Naive thymus-derived CD4-positive, alpha-beta T cell (primary cell): ENCODE results near the gene ITPR3. TPM values are rescaled to one million over a fixed set of nuclear protein-coding genes. Genes with fewer than 3 reads are reported as not detected.

Experiments used
- ATAC-seq: fragments of 150-1000 bp; cut with Tn5 transposase; 2 replicates; pipeline ENCODE4 v1.10.0; 2021; ENCODE audit warnings: mild to moderate bottlenecking, moderate library complexity
- CTCF ChIA-PET: fragments of 350-600 bp; sonication (Branson Sonifier 250); formaldehyde crosslinking; loops from one replicate; lab custom pipeline; 2021; ENCODE audit warnings: antibody characterized with exemption; lab: Charles Lee
- POLR2A ChIA-PET: fragments of 350-600 bp; sonication (Branson Sonifier 250); formaldehyde crosslinking; loops from one replicate; lab custom pipeline; 2021; ENCODE audit warnings: antibody characterized with exemption, inconsistent platforms; lab: Charles Lee
- DNase-seq, 9 donors: peaks; one replicate each; pipeline versions ENCODE4 v3.0.0 to v3.0.0-alpha.2; 2020 to 2022; ENCODE audit warnings: mixed read lengths in 1 of 9
- H3K27ac ChIP-seq: one replicate; pipeline ENCODE4 v1.7.0; 2013; ENCODE audit warnings: mild to moderate bottlenecking, low read depth, low read length, moderate library complexity
- H3K27me3 ChIP-seq, 2 donors: one replicate each; pipeline ENCODE4 v1.7.0; 2013; ENCODE audit warnings: low read length in 2 of 2, mild to moderate bottlenecking in 2 of 2, moderate library complexity in 2 of 2; ENCODE audit not compliant: control insufficient read depth in 2 of 2, insufficient read depth in 2 of 2
- H3K36me3 ChIP-seq, 3 experiments: 1 replicate in 2 of 3; 2 replicates in 1 of 3; pipeline ENCODE4 v1.7.0; 2013; ENCODE audit warnings: low read length in 3 of 3, mild to moderate bottlenecking in 3 of 3, moderate library complexity in 1 of 3; ENCODE audit not compliant: insufficient read depth in 3 of 3, control insufficient read depth in 2 of 3
- H3K4me1 ChIP-seq, 2 donors: one replicate each; pipeline ENCODE4 v1.7.0; 2013; ENCODE audit warnings: low read length in 2 of 2, mild to moderate bottlenecking in 2 of 2, moderate library complexity in 1 of 2; ENCODE audit not compliant: control insufficient read depth in 2 of 2, insufficient read depth in 2 of 2
- H3K4me3 ChIP-seq: 2 replicates; pipeline ENCODE4 v1.7.0; 2013; ENCODE audit warnings: mild to moderate bottlenecking, low read length
- H3K9me3 ChIP-seq, 3 experiments: 1 replicate in 2 of 3; 2 replicates in 1 of 3; pipeline ENCODE4 v1.7.0; 2013; ENCODE audit warnings: low read length in 3 of 3; ENCODE audit not compliant: control insufficient read depth in 2 of 3
- H3K27ac Mint-ChIP-seq, 9 donors: one replicate each; pipeline ENCODE4 v1.8.0; 2020 to 2022; ENCODE audit warnings: mixed read lengths in 9 of 9, mild to moderate bottlenecking in 8 of 9, moderate library complexity in 5 of 9, inconsistent platforms in 2 of 9
- H3K27me3 Mint-ChIP-seq, 5 donors: one replicate each; pipeline ENCODE4 v1.8.0; 2021 to 2022; ENCODE audit warnings: mixed read lengths in 5 of 5, mild to moderate bottlenecking in 1 of 5
- H3K36me3 Mint-ChIP-seq, 5 donors: one replicate each; pipeline ENCODE4 v1.8.0; 2020 to 2022; ENCODE audit warnings: mixed read lengths in 5 of 5, mild to moderate bottlenecking in 3 of 5, inconsistent platforms in 1 of 5
- H3K4me1 Mint-ChIP-seq, 7 donors: one replicate each; pipeline ENCODE4 v1.8.0; 2020 to 2022; ENCODE audit warnings: mixed read lengths in 7 of 7, mild to moderate bottlenecking in 3 of 7, inconsistent platforms in 1 of 7
- H3K4me3 Mint-ChIP-seq, 10 donors: one replicate each; pipeline ENCODE4 v1.8.0; 2020 to 2022; ENCODE audit warnings: mild to moderate bottlenecking in 10 of 10, mixed read lengths in 10 of 10, moderate library complexity in 6 of 10, inconsistent platforms in 2 of 10
- H3K9me3 Mint-ChIP-seq, 11 donors: one replicate each; pipeline ENCODE4 v1.8.0; 2020 to 2022; ENCODE audit warnings: mixed read lengths in 11 of 11, mild to moderate bottlenecking in 4 of 11, inconsistent platforms in 1 of 11, moderate library complexity in 1 of 11
- intact Hi-C, 2 donors: fragments of 100-400 bp; cut with micrococcal nuclease; formaldehyde crosslinking; loops; one replicate each; pipeline ENCODE4 v1.15.1; 2023
- polyA plus RNA-seq, 2 donors: library from polyadenylated mRNA; unstranded; fragments of 300-500 nt; fragmentation: Illumina TruSeq; gene quantifications; one replicate each; pipeline ENCODE4 v1.2.3, GENCODE V29; 2021
- total RNA-seq, 6 experiments: library from RNA in 5 of 6; stranded (reverse) in 5 of 6; gene quantifications; 1 replicate in 5 of 6; 2 replicates in 1 of 6; pipeline ENCODE4 v1.2.3 and lab custom pipeline; 2021 to 2026

ITPR3 gene
- total RNA-seq (10 to 100 TPM; 35.6 to 65.7 (median 47.7) TPM), polyA plus RNA-seq (1 to 10 TPM; 1.7 to 7.3 TPM), total RNA-seq (lab: John Stamatoyannopoulos, UW) (292 reads per million, percentile 96 among the genes with 10 or more reads in this experiment)

DNA sequence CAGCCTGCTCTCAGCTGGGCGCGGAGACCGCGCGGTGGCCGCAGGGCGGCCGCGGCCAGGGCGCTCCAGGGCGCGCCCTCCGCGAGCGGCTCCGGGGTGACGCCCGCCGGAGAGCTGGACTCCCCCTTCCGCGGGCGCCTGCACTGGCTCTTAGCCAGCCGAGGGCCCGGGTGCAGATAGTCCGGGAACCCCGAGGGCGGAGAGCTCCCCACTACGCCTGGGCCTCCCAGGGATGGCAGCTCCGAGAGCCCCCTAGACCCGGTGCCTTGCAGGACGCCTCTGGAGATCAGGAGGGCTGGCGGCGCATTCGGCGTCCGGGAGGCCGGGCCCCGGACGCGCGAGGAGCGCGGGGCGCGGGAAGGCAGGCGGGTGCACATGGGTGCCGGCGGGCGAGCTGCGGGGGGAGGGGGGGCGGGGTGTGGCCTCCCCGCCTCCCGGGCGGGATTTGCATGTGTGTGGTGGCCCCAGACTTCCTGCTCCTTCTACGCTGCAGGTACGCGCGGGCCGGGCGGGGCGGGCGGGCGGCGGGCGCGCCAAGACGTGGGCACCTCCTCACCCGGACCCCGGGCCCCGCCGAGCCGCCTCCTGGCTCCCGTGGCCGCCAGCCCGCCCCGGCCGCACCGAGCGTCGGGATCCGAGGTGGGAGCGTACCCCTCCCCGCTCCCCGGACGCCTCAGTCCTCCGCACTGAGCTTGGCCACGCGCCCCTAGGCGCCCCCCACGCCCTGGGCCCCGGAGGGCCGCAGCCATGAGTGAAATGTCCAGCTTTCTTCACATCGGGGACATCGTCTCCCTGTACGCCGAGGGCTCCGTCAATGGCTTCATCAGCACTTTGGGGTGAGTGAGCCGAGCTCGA lies at the start of gene ITPR3:
TSS of gene ITPR3 (plus strand) at position 467 of the 855 bp plus-strand sequence. CDS start at position 748, 281 bp downstream.
- H3K36me3 Mint-ChIP-seq = peaks cover 0 to 5% (median 0%) of the 10 kb centered on the region in 5 donors
- peak; percentile 94 for ATAC-seq
- POLR2A ChIA-PET = interaction anchor here (0.5 to 3.0 kb wide), 17 partner anchors 12 to 191 kb away, joined by 3 to 19 read pairs (median 4); partner anchors contain the start of gene UQCC2
- DNase-seq = peak; percentile 63 to 83 (median 80)
- peaks cover 9 to 35% of the 10 kb centered on the region in 2 donors for H3K4me1 ChIP-seq
- H3K27ac Mint-ChIP-seq = peak within 1 kb of the TSS; percentile 82 to 96 (median 94)
- CTCF ChIA-PET = interaction anchor here (0.5 to 1.7 kb wide), 4 partner anchors 9 to 286 kb away, joined by 3 to 7 read pairs (median 5); no protein-coding TSS in a partner anchor
- H3K9me3 Mint-ChIP-seq = no peaks in the 10 kb centered on the region
- H3K4me1 Mint-ChIP-seq = peaks cover 29 to 74% (median 66%) of the 10 kb centered on the region in 7 donors
- no peaks in the 10 kb centered on the region for H3K27me3 ChIP-seq
- H3K27ac ChIP-seq = peak within 1 kb of the TSS; percentile 97
- peak within 1 kb of the TSS; percentile 91 to 97 (median 96) for H3K4me3 Mint-ChIP-seq
- H3K27me3 Mint-ChIP-seq = peaks cover 0 to 2% (median 0%) of the 10 kb centered on the region in 5 donors
- H3K36me3 ChIP-seq = peaks cover 0 to 17% (median 0%) of the 10 kb centered on the region in 3 experiments
- intact Hi-C loops = loop anchor here (1.0 to 10.0 kb wide), 15 partner anchors 9 to 614 kb away; partner anchors contain the start of genes KIFC1 (in 2 of the 2), HMGA1 (in 1 of the 2), LEMD2 (in 1 of the 2) and PHF1 (in 1 of the 2)
- no peaks in the 10 kb centered on the region for H3K9me3 ChIP-seq
- peak within 1 kb of the TSS; percentile 80 for H3K4me3 ChIP-seq

DNA sequence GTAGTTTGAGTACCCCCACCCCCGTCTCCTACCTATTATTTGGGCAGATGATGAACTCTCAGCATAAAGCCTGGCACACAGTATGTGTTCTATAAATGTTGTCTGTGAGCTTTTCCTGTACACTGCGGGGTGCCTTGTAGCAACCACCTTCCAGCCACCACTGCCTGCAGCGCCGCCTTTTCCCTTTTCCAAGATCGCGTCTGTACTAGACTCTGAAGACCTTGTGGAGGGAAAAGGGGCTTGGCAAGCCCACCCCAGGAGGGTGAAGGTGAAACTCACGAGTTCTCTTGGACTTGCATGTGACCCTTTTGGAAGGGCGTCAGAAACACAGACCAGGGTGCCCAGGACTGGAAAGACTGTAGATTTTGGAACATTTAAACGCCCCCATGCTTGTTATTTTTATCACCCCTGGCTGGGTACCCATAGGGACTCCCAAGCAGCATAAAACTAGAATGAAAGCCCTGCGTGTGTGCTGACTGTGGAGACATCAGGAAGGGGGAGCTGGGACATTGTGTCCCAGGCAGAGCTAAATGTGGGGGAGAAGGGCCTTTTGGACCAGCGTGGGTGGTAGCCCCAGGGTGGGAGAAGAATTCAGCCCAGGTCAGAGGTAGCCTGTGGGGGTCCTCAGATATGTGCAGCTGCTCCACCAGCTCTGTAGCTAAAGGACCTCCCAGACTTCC lies 49.3 kb upstream of the ITPR3 start:
- peaks cover 0 to 46% (median 4%) of the 10 kb centered on the region in 5 donors for H3K36me3 Mint-ChIP-seq
- peaks cover 0 to 3% (median 0%) of the 10 kb centered on the region in 5 donors for H3K27me3 Mint-ChIP-seq
- H3K9me3 ChIP-seq = no peaks in the 10 kb centered on the region
- ATAC-seq (no peak), DNase-seq (no peak)
- H3K4me3 Mint-ChIP-seq = peak overlapping the region; percentile 80 to 99 (median 94)
- H3K4me1 Mint-ChIP-seq = peaks cover 11 to 58% (median 34%) of the 10 kb centered on the region in 7 donors
- intact Hi-C loops = loop anchor here (1.0 to 5.0 kb wide), 19 partner anchors 9 to 1185 kb away; partner anchors contain the start of genes BAK1 (in 2 of the 2), CUTA (in 2 of the 2), ZBTB9 (in 2 of the 2) and B3GALT4 (in 1 of the 2)
- H3K27me3 ChIP-seq = no peaks in the 10 kb centered on the region
- peak overlapping the region; percentile 85 for H3K4me3 ChIP-seq
- CTCF ChIA-PET = interaction anchor here (1.3 kb wide), 1 partner anchor 13 kb away, joined by 3 read pairs; no protein-coding TSS in a partner anchor
- peak overlapping the region; percentile 99 to 100 (median 100) for H3K27ac Mint-ChIP-seq
- peaks cover 21 to 22% of the 10 kb centered on the region in 2 donors for H3K4me1 ChIP-seq
- H3K36me3 ChIP-seq = peaks cover 19 to 29% (median 23%) of the 10 kb centered on the region in 3 experiments
- POLR2A ChIA-PET = interaction anchor here (0.6 to 4.0 kb wide), 12 partner anchors 8 to 181 kb away, joined by 3 to 23 read pairs (median 8); partner anchors contain the start of genes BAK1, ITPR3, SYNGAP1 and ZBTB9
- peak overlapping the region; percentile 98 for H3K27ac ChIP-seq
- peaks cover 0 to 2% (median 0%) of the 10 kb centered on the region in 11 donors for H3K9me3 Mint-ChIP-seq

DNA sequence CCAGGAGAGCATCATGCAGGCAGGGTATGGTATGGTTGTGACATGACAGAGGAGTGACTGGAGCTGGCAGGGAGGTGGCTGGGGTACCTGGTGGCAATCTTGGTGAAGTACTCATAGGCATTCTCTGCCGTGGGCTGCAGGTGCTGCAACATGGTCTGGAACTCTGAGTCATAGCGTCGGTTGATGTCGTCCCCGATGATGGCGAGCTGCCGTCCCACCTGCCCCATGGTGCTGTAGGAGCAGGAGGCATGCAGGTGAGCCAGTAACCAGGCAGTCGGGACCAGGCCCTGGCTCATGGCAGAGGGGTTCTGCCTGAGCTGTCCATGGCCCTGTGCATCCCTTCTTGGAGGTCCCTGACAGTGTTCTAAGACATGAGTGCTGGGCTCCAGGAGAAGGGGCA lies 45.9 kb upstream of the ITPR3 start:
- ATAC-seq = no peak
- H3K9me3 ChIP-seq = no peaks in the 10 kb centered on the region
- peak overlapping the region in 6 of 9 donors; percentile 36 to 62 (median 47) for H3K27ac Mint-ChIP-seq

DNA sequence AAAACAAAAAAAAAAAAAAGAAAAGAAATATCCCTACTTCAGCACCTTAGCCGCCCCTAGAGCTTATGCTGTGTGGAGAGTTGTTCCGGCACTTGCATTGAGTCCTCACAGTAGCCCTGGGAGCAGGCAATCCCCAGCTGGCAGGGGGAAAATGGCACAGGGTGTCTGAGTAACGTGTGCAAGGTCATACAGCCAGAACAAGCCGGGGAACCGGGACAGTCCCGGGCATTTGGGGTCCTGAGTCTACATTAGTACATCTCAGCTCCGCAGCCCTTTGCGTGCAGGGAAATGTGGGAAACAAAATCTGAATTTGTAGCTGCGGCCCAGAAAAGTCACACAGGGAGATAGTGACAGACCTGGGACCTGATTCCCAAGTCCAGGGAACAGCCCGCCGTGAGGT lies 44.5 kb upstream of the ITPR3 start:
- H3K4me1 ChIP-seq = peaks cover 21 to 31% of the 10 kb centered on the region in 2 donors
- Mint-ChIP-seq H3K9me3 (peaks cover 0 to 4% (median 0%) of the 10 kb centered on the region in 11 donors), H3K27me3 (no peaks in the 10 kb centered on the region), H3K4me1 (peaks cover 29 to 45% (median 40%) of the 10 kb centered on the region in 7 donors), H3K4me3 (peak overlapping the region in 8 of 10 donors; percentile 19 to 99 (median 66)), H3K36me3 (peaks cover 0 to 36% (median 8%) of the 10 kb centered on the region in 5 donors), H3K27ac (peak overlapping the region in 8 of 9 donors; percentile 52 to 98 (median 88))
- H3K27ac ChIP-seq = peak overlapping the region; percentile 83
- ATAC-seq = no peak
- peaks cover 22 to 35% (median 23%) of the 10 kb centered on the region in 3 experiments for H3K36me3 ChIP-seq
- ChIA-PET POLR2A (interaction anchor here (1.2 kb wide), 1 partner anchor 118 kb away, joined by 4 read pairs; no protein-coding TSS in a partner anchor), CTCF (interaction anchor here (0.6 to 1.3 kb wide), 6 partner anchors 9 to 252 kb away, joined by 3 to 5 read pairs (median 4); partner anchors contain the start of gene UQCC2)
- no peak for DNase-seq
- H3K4me3 ChIP-seq = no peak overlapping the region
- intact Hi-C loops = no loop called here
- no peaks in the 10 kb centered on the region for H3K9me3 ChIP-seq
- H3K27me3 ChIP-seq = no peaks in the 10 kb centered on the region

More for the DNA sequence above, 45.9 kb upstream of the ITPR3 start:
- CTCF ChIA-PET = interaction anchor here (0.6 kb wide), 2 partner anchors 10 to 71 kb away, joined by 3 read pairs; no protein-coding TSS in a partner anchor
- Histone ChIP-seq H3K27ac (no peak overlapping the region), H3K36me3 (peaks cover 22 to 35% (median 23%) of the 10 kb centered on the region in 3 experiments), H3K27me3 (no peaks in the 10 kb centered on the region), H3K4me3 (no peak overlapping the region), H3K4me1 (peaks cover 28 to 34% of the 10 kb centered on the region in 2 donors)
- intact Hi-C loops = no loop called here
- no peak for DNase-seq
- peak overlapping the region in 1 of 10 donors; percentile 8 for H3K4me3 Mint-ChIP-seq
- H3K36me3 Mint-ChIP-seq = peaks cover 0 to 40% (median 8%) of the 10 kb centered on the region in 5 donors
- peaks cover 0 to 3% (median 0%) of the 10 kb centered on the region in 5 donors for H3K27me3 Mint-ChIP-seq
- H3K9me3 Mint-ChIP-seq = peaks cover 0 to 4% (median 0%) of the 10 kb centered on the region in 11 donors
- POLR2A ChIA-PET = interaction anchor here (0.6 to 1.2 kb wide), 3 partner anchors 48 to 730 kb away, joined by 3 to 4 read pairs (median 3); no protein-coding TSS in a partner anchor
- H3K4me1 Mint-ChIP-seq = peaks cover 31 to 54% (median 51%) of the 10 kb centered on the region in 7 donors

DNA sequence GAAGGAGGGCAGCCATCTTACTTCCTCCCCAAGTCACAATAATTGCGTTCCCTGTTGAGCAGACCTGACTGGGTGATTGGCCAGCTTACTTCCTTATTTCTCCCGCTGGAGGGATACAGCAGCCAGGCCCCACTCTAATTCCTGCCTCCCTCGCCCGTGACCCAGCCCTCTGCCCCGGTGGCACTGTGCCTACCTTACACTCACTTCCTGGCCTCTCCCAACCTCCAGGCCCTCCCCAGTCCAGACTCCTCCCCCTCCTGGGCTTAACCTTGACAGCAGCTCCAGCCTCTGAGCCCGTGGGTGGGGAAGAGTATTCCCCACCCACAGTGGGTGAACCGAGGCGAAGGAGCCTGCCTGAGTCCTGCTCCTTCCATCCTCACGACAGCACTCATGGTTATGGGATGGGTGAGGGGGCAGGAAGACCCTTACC lies 44.0 kb upstream of the ITPR3 start:
- H3K4me3 ChIP-seq = no peak overlapping the region
- H3K9me3 Mint-ChIP-seq = peaks cover 0 to 4% (median 0%) of the 10 kb centered on the region in 11 donors
- intact Hi-C loops = no loop called here
- H3K4me1 ChIP-seq = peaks cover 16 to 26% of the 10 kb centered on the region in 2 donors
- H3K27me3 Mint-ChIP-seq = no peaks in the 10 kb centered on the region
- no peaks in the 10 kb centered on the region for H3K27me3 ChIP-seq
- ChIA-PET CTCF (interaction anchor here (0.6 to 1.3 kb wide), 6 partner anchors 8 to 252 kb away, joined by 3 to 5 read pairs (median 3); partner anchors contain the start of gene UQCC2), POLR2A (interaction anchor here (0.5 to 1.2 kb wide), 3 partner anchors 100 to 618 kb away, joined by 3 to 4 read pairs (median 4); no protein-coding TSS in a partner anchor)
- H3K4me1 Mint-ChIP-seq = peaks cover 26 to 40% (median 36%) of the 10 kb centered on the region in 7 donors
- H3K27ac ChIP-seq = peak overlapping the region; percentile 83
- H3K4me3 Mint-ChIP-seq = peak overlapping the region in 9 of 10 donors; percentile 19 to 99 (median 94)
- H3K36me3 Mint-ChIP-seq = peaks cover 0 to 31% (median 8%) of the 10 kb centered on the region in 5 donors
- H3K9me3 ChIP-seq = no peaks in the 10 kb centered on the region
- no peak for ATAC-seq
- H3K27ac Mint-ChIP-seq = peak overlapping the region in 8 of 9 donors; percentile 73 to 98 (median 92)
- peaks cover 22 to 35% (median 23%) of the 10 kb centered on the region in 3 experiments for H3K36me3 ChIP-seq
- no peak for DNase-seq
